ES-I3 (cell line): Measurements from ENCODE around the gene CT45A6.
"Not testable (repeated sequence)": the region's sequence is repeated elsewhere in the genome, so short reads cannot be mapped to it uniquely, and the experiment has no call there.

ENCODE experiments used
- H3K36me3 ChIP-seq: 2 replicates; pipeline ENCODE4 v1.6.1; 2013; ENCODE audit warnings: mild to moderate bottlenecking, low read length, control low read depth, moderate library complexity; ENCODE audit not compliant: insufficient read depth
- H3K4me1 ChIP-seq: 2 replicates; pipeline ENCODE4 v1.6.1; 2013; ENCODE audit warnings: mild to moderate bottlenecking, control low read depth, low read length; ENCODE audit not compliant: insufficient read depth
- H3K9ac ChIP-seq: 2 replicates; pipeline ENCODE4 v1.6.1; 2013; ENCODE audit warnings: low read depth, mild to moderate bottlenecking, low read length, moderate library complexity
- H3K9me3 ChIP-seq: 2 replicates; pipeline ENCODE4 v1.6.1; 2013; ENCODE audit warnings: mild to moderate bottlenecking, low read length, moderate library complexity; ENCODE audit not compliant: control insufficient read depth, insufficient read depth

The CT45A6 gene, protein sequence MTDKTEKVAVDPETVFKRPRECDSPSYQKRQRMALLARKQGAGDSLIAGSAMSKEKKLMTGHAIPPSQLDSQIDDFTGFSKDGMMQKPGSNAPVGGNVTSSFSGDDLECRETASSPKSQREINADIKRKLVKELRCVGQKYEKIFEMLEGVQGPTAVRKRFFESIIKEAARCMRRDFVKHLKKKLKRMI

GRCh38 chrX:135802687-135803086 is at the start of gene CT45A6:
Gene CT45A6 (minus strand): TSS chrX:135802787. CDS start chrX:135798993, 3,794 bp downstream.
- not testable (repeated sequence) for H3K4me1 ChIP-seq, H3K36me3 ChIP-seq, H3K9ac ChIP-seq, H3K9me3 ChIP-seq

GRCh38 chrX:135837180-135837579 is 34.6 kb upstream of the CT45A6 start, which contains the start of gene CT45A7:
Gene CT45A7 (minus strand): TSS chrX:135837280. CDS start chrX:135833533, 3,747 bp downstream.
- H3K4me1 ChIP-seq, H3K9ac ChIP-seq, H3K36me3 ChIP-seq, H3K9me3 ChIP-seq: not testable (repeated sequence)

GRCh38 chrX:135819912-135820311 is 17.3 kb upstream of the CT45A6 start, which contains the start of gene CT45A2:
Gene CT45A2 (minus strand): TSS chrX:135820012. CDS start chrX:135816265, 3,747 bp downstream.
- not testable (repeated sequence) for H3K9me3 ChIP-seq, H3K36me3 ChIP-seq, H3K9ac ChIP-seq, H3K4me1 ChIP-seq

DNA sequence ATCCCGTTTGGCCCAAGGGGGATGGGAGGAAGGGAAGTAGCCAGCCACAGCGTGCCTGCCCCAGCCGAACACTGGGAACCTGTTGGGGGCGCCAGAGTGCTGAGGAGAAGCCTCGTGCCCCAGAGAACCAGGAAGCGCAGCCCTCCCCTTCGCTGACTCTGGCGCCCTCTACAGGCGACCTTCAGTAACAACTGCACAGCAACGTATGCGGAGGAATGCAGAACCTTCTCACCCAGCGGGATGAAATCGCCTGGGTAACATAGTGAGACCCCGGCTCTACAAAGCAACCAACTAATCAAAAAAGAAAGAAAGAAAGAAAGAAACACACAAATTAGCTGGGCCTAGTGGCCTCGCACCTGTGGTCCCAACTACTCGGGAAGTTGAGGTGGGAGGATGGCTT is 17.2 kb downstream of the CT45A6 start, which contains the start of gene CT45A5:
CT45A5 (minus strand) TSS at position 101 of the 400 bp plus-strand sequence. CDS start 3,774 bp downstream, outside the sequence.
- not testable (repeated sequence) for H3K9ac ChIP-seq, H3K9me3 ChIP-seq

DNA sequence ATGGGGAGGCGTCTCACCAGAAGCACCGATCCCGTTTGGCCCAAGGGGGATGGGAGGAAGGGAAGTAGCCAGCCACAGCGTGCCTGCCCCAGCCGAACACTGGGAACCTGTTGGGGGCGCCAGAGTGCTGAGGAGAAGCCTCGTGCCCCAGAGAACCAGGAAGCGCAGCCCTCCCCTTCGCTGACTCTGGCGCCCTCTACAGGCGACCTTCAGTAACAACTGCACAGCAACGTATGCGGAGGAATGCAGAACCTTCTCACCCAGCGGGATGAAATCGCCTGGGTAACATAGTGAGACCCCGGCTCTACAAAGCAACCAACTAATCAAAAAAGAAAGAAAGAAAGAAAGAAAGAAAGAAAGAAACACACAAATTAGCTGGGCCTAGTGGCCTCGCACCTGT is 34.5 kb downstream of the CT45A6 start, which contains the start of gene CT45A3:
CT45A3 (minus strand) TSS at position 101 of the 400 bp plus-strand sequence. CDS start 3,747 bp downstream, outside the sequence.
- H3K4me1 ChIP-seq, H3K9me3 ChIP-seq, H3K36me3 ChIP-seq, H3K9ac ChIP-seq: not testable (repeated sequence)

More for the DNA sequence above, 17.2 kb downstream of the CT45A6 start, which contains the start of gene CT45A5:
- H3K36me3 ChIP-seq, H3K4me1 ChIP-seq: not testable (repeated sequence)

- H3K36me3 ChIP-seq, H3K9ac ChIP-seq, H3K4me1 ChIP-seq, H3K9me3 ChIP-seq: not testable (repeated sequence)
Observed at GRCh38 chrX:135744739-135745138, 57.8 kb downstream of the CT45A6 start.
